K562 treated with DMSO at 1 percent for 4 hours (cell line): ENCODE results near the gene CYYR1. TPM values are rescaled to one million over a fixed set of nuclear protein-coding genes. Genes with fewer than 3 reads are reported as not detected.

ENCODE experiments used
- total RNA-seq: library from RNA; unstranded; fragments of 300-600 nt; gene quantifications from 2 replicates; pipeline ENCODE4 v1.2.3, GENCODE V29; 2022; ENCODE audit not compliant: insufficient read depth

CYYR1 gene
- total RNA-seq: not detected in 2 replicates

DNA sequence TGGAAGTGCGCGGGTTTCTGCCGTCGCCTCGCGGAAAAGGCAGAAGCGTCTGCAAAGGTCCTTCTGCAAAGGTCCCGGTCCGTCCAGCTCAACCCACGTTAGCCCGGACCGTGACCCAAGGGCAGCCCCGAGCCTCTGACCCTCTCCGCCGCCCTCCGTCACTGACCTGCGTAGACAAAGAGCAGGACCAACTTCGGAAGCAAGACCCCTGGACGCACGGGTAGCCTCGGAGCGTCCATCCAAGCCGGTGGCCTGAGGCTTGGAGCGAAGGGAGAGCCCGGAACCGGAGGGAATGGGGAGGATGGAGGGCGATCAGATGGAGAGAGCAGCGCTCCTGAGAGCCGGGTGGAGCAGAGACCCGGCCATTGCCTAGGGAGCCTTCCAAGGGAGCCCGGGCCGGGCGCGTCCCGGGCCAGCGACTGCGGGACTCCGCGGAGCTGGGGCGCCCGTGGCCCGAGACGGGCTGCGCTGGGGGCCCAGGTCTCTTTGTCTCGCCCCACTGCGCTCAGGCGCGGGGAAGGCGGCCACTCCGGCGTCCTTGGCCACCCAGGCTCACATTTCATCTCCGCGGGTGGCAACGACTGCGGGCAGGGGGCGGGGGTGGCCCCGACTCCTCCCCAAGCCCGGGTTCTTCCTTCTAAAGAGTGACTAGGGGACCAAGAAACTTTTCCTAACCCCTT lies at the start of gene CYYR1:
Gene CYYR1 (minus strand): TSS at position 585 of the 680 bp plus-strand sequence. CDS start 346 bp downstream, at position 239.

